HT1080 (cell line): ENCODE data around the gene DGAT2. TPM values are rescaled to one million over a fixed set of nuclear protein-coding genes. Genes with fewer than 3 reads are reported as not detected.

ENCODE experiments used
- DNase-seq: peaks from one replicate; pipeline ENCODE4 v3.0.0-alpha.2; 2015; ENCODE audit warnings: low read depth
- small RNA-seq: library from RNA; depleted of rRNA; stranded (forward); fragments of <200 nt; gene quantifications from one replicate; pipeline ENCODE3, GENCODE V24; 2014
- total RNA-seq: library from RNA; depleted of rRNA; stranded (reverse); fragments of >200 nt; shearing (Covaris generic); gene quantifications from 2 replicates; pipeline ENCODE4 v1.2.3, GENCODE V29; 2014; rRNA removed

Gene DGAT2
- total RNA-seq, 1 experiment from 2014 or later, result 5.9 TPM

- DNase-seq, result no peak
Measured at GRCh38 chr11:75822541-75822940, 54.0 kb downstream of the DGAT2 start.

- DNase-seq, result no peak
Measured at GRCh38 chr11:75823415-75823814, 54.8 kb downstream of the DGAT2 start.

GRCh38 chr11:75823946-75824345 lies 55.4 kb downstream of the DGAT2 start:
- no peak for DNase-seq

GRCh38 chr11:75826461-75827230 lies 58.1 kb downstream of the DGAT2 start:
- no peak for DNase-seq

- DNase-seq, result no peak
Measured at GRCh38 chr11:75827562-75827961, 59.0 kb downstream of the DGAT2 start.

GRCh38 chr11:75831915-75832502 lies 63.4 kb downstream of the DGAT2 start:
- DNase-seq, result no peak

- DNase-seq, result no peak
Measured at GRCh38 chr11:75834728-75835127, 66.2 kb downstream of the DGAT2 start.

GRCh38 chr11:75836417-75836816 lies 67.8 kb downstream of the DGAT2 start:
- DNase-seq, result no peak

- DNase-seq, result no peak
Measured at GRCh38 chr11:75839851-75840250, 71.3 kb downstream of the DGAT2 start.

GRCh38 chr11:75840522-75840921 lies 71.9 kb downstream of the DGAT2 start:
- no peak for DNase-seq

GRCh38 chr11:75841739-75842138 lies 73.2 kb downstream of the DGAT2 start:
- DNase-seq, result no peak

- no peak for DNase-seq
Measured at GRCh38 chr11:75845324-75845723, 76.7 kb downstream of the DGAT2 start.

GRCh38 chr11:75849894-75850293 lies 81.3 kb downstream of the DGAT2 start:
- DNase-seq, result no peak

- DNase-seq, result no peak
Measured at GRCh38 chr11:75850787-75851186, 82.2 kb downstream of the DGAT2 start.

Small RNA genes lying within 50 kb of the gene (small RNA-seq; reads per million reads assigned to genes)
- gene RF00019, result not detected
- gene RN7SL786P, result not detected

Other genes starting within 250 kb of the DGAT2 start
- 47.3 and 53.2 TPM in 2 replicates for gene GDPD5, start 242.8 kb upstream of the DGAT2 start, total RNA-seq
- gene SERPINH1, start 206.5 kb upstream of the DGAT2 start, total RNA-seq, result 241 and 271 TPM in 2 replicates
- 0.10 and 0.40 TPM in 2 replicates for gene MAP6, start 99.7 kb upstream of the DGAT2 start, total RNA-seq
- not detected in 2 replicates for gene MOGAT2, start 50.9 kb upstream of the DGAT2 start, total RNA-seq
- gene UVRAG, start 46.4 kb downstream of the DGAT2 start, total RNA-seq, result 12.3 and 14.0 TPM in 2 replicates